H1 (cell line): ENCODE results near the gene VASN. TPM values are rescaled to one million over a fixed set of nuclear protein-coding genes. Genes with fewer than 3 reads are reported as not detected.

ENCODE experiments used
- CEBPB ChIP-seq: IDR thresholded peaks from 2 replicates; pipeline ENCODE4 v1.6.1; 2012; ENCODE audit warnings: low read depth, low read length
- PHF8 ChIP-seq: fragments of 200-600 bp; sonication (generic); conservative IDR thresholded peaks from 2 replicates; pipeline ENCODE4 v1.7.1; 2012; ENCODE audit warnings: low read depth, mild to moderate bottlenecking, inconsistent platforms, low read length, moderate library complexity
- RFX5 ChIP-seq: IDR thresholded peaks from 2 replicates; pipeline ENCODE4 v1.6.1; 2011; ENCODE audit warnings: low read depth, low read length, improper control_type of control experiment, borderline replicate concordance
- polyA plus RNA-seq, 7 experiments: library from polyadenylated mRNA; depleted of rRNA in 3 of 7; stranded (reverse) in 5 of 7; unstranded in 2 of 7; fragments of >200 nt in 5 of 7; fragments of 200-250 nt in 2 of 7; gene quantifications; 1 replicate in 5 of 7; 2 replicates in 1 of 7; 4 replicates in 1 of 7; pipeline versions ENCODE4 v1.2.1 to v1.2.3, GENCODE V29; 2011 to 2013; ENCODE audit warnings: missing spikeins in 2 of 7, mixed read lengths in 2 of 7
- total RNA-seq: library from RNA; stranded (reverse); fragmentation: NEBNext Ultra II Directional; extraction: Animal tissue kit (Norgen Biotek cat#: 25700); gene quantifications from 2 replicates; pipeline ENCODE4 v1.2.1, GENCODE V29; 2021

The VASN gene
- total and polyA plus RNA-seq, 2 of the 8 experiments (the other 6 are each of a cell fraction or from before 2014, with no cell fraction given): 9.6 to 11.3 TPM

GRCh38 chr16:4378999-4379690 is 7.5 kb downstream of the VASN start (continued):
- TF ChIP-seq PHF8 (no peak), RFX5 (no peak), CEBPB (no peak)
- TF ChIP-seq, all 59 proteins: peak for 0
